BE2C (cell line): ENCODE measurements around the gene IFNA8.
"Not testable (repeated sequence)": the region's sequence is repeated elsewhere in the genome, so short reads cannot be mapped to it uniquely, and the experiment has no call there.

Experiments used
- DNase-seq: peaks from one replicate; pipeline ENCODE4 v3.0.0-alpha.2; 2020
- H3K27me3 ChIP-seq: fragments of 250-450 bp; sonication (Bioruptor Pico); 2 replicates; pipeline ENCODE4 v1.5.1; 2020; ENCODE audit warnings: mild to moderate bottlenecking
- H3K36me3 ChIP-seq: fragments of 250-450 bp; sonication (Bioruptor Pico); 2 replicates; pipeline ENCODE4 v1.5.1; 2020; ENCODE audit warnings: mild to moderate bottlenecking
- H3K4me1 ChIP-seq: fragments of 250-450 bp; sonication (Bioruptor Pico); 2 replicates; pipeline ENCODE4 v1.5.1; 2020
- H3K4me3 ChIP-seq: 2 replicates; pipeline ENCODE4 v1.5.1; 2011; ENCODE audit warnings: low read depth, low read length
- H3K9me3 ChIP-seq: fragments of 250-450 bp; sonication (Bioruptor Pico); 2 replicates; pipeline ENCODE4 v1.5.1; 2020
- TF ChIP-seq, protein P1 (sequence below): IDR thresholded peaks from 2 replicates; pipeline ENCODE4 v1.5.1; 2012; ENCODE audit warnings: mild to moderate bottlenecking, low read depth, low read length

IFNA8 gene

DNA sequence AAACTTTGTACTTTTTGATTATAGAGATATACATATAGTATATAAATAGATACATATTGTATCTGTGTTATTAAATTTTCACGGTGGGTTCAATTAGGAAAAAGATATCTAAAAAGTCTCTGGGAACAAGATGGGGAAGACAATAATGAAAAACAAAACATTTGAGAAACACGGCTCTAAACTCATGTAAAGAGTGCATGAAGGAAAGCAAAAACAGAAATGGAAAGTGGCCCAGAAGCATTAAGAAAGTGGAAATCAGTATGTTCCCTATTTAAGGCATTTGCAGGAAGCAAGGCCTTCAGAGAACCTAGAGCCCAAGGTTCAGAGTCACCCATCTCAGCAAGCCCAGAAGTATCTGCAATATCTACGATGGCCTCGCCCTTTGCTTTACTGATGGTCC lies 31.2 kb downstream of the IFNA8 start, which contains the start of gene IFNA1:
Gene IFNA1 (plus strand): TSS at position 301 of the 400 bp plus-strand sequence. CDS start 69 bp downstream, at position 370.
- no peaks in the 10 kb centered on the region for H3K36me3 ChIP-seq
- no peak within 1 kb of the TSS for H3K4me3 ChIP-seq
- no peak for DNase-seq
- H3K9me3 ChIP-seq: no peaks in the 10 kb centered on the region
- no peaks in the 10 kb centered on the region for H3K4me1 ChIP-seq
- TF ChIP-seq, protein P1, sequence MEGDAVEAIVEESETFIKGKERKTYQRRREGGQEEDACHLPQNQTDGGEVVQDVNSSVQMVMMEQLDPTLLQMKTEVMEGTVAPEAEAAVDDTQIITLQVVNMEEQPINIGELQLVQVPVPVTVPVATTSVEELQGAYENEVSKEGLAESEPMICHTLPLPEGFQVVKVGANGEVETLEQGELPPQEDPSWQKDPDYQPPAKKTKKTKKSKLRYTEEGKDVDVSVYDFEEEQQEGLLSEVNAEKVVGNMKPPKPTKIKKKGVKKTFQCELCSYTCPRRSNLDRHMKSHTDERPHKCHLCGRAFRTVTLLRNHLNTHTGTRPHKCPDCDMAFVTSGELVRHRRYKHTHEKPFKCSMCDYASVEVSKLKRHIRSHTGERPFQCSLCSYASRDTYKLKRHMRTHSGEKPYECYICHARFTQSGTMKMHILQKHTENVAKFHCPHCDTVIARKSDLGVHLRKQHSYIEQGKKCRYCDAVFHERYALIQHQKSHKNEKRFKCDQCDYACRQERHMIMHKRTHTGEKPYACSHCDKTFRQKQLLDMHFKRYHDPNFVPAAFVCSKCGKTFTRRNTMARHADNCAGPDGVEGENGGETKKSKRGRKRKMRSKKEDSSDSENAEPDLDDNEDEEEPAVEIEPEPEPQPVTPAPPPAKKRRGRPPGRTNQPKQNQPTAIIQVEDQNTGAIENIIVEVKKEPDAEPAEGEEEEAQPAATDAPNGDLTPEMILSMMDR: no peak
- H3K27me3 ChIP-seq: no peaks in the 10 kb centered on the region

GRCh38 chr9:21443849-21444625 lies 35.1 kb downstream of the IFNA8 start:
- Histone ChIP-seq H3K4me1 (no peaks in the 10 kb centered on the region), H3K27me3 (no peaks in the 10 kb centered on the region), H3K36me3 (no peaks in the 10 kb centered on the region), H3K4me3 (no peak overlapping the region), H3K9me3 (no peaks in the 10 kb centered on the region)
- DNase-seq: no peak
- TF ChIP-seq, protein P1: no peak

- not testable (repeated sequence) for H3K27me3 ChIP-seq
Observed at GRCh38 chr9:21449312-21449711, 40.4 kb downstream of the IFNA8 start.

GRCh38 chr9:21450733-21451394 lies 41.9 kb downstream of the IFNA8 start:
- Histone ChIP-seq H3K9me3 (no peaks in the 10 kb centered on the region), H3K27me3 (no peaks in the 10 kb centered on the region), H3K4me1 (no peaks in the 10 kb centered on the region), H3K36me3 (no peaks in the 10 kb centered on the region), H3K4me3 (no peak overlapping the region)
- TF ChIP-seq, protein P1: no peak
- no peak for DNase-seq

More at GRCh38 chr9:21449312-21449711, 40.4 kb downstream of the IFNA8 start:
- not testable (repeated sequence) for H3K4me1 ChIP-seq, H3K36me3 ChIP-seq, H3K9me3 ChIP-seq, H3K4me3 ChIP-seq, DNase-seq

DNA sequence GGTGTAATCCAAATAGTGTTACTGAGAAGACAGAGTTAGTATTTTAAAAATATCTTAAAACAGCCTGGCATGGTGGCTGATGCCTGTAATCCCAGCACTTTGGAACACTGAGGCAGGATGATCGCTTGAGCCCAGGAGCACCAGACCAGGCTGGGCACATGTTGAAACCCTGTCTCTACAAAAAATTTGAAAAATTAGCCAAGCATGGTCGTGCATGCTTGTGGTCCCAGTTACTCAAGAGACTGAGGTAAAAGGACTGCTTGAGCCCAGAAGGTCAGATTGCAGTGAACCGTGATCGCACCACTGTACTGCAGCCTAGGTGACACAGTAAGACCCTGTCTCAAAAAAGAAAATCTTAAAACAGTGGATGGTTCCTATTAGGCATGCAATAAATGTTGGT lies 43.8 kb downstream of the IFNA8 start:
- no peaks in the 10 kb centered on the region for H3K36me3 ChIP-seq
- H3K27me3 ChIP-seq: no peaks in the 10 kb centered on the region
- H3K4me1 ChIP-seq: no peaks in the 10 kb centered on the region
- TF ChIP-seq, protein P1: no peak
- no peaks in the 10 kb centered on the region for H3K9me3 ChIP-seq
- no peak for DNase-seq
- H3K4me3 ChIP-seq: no peak overlapping the region

DNA sequence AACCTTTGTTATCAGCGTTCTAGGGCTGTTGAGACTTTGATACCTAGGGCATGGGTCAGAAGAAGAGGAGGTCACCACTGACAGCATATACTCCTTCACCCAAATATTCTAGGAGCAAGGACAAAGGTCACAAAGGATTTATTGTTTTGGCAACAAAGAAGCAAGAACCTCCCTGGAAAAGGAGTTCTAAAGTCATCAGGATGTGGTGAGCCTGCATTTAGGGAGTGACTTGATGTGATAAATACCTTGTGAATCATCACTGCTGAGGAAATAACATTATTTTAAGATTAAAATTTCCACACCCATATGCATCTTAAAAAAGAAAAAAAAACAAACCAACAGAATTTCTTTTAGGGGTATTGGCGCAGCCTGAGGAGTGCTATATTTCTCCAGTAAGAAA lies 45.2 kb downstream of the IFNA8 start:
- no peak overlapping the region for H3K4me3 ChIP-seq
- H3K4me1 ChIP-seq: no peaks in the 10 kb centered on the region
- H3K9me3 ChIP-seq: no peaks in the 10 kb centered on the region
- TF ChIP-seq, protein P1: no peak
- no peak for DNase-seq
- no peaks in the 10 kb centered on the region for H3K36me3 ChIP-seq
- no peaks in the 10 kb centered on the region for H3K27me3 ChIP-seq
